ENCODE measurements around the gene NR1D1. TPM values are rescaled to one million over a fixed set of nuclear protein-coding genes. Genes with fewer than 3 reads are reported as not detected.

NR1D1 gene
- total and polyA plus RNA-seq, 2 of the 13 experiments (the other 11 are each of a cell fraction or from before 2014, with no cell fraction given): 2.1 to 2.7 TPM

DNA sequence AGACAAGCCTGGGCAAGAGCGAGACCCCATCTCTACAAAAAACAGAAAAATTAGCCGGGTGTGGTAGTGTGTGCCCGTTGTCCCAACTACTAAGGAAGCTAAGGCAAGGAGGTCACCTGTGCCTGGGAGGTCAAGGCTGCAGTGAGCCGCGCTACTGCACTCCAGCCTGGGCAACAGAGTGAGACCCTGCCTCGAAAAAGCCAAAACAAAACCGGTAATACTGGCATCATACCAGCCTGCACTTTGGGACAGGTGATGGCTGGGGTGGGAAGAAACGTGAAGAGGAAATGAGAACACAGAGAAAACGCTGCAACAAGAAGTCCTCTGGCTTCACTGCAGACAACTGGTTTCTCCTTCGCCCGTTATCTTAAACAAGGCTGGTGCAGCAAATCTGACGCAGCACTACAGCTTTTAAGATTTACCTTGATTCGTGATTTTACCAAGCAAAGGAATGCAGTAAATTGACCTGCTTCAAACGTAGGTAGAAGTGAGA is 39.2 kb upstream of the NR1D1 start (continued):
- TF ChIP-seq, protein P1, sequence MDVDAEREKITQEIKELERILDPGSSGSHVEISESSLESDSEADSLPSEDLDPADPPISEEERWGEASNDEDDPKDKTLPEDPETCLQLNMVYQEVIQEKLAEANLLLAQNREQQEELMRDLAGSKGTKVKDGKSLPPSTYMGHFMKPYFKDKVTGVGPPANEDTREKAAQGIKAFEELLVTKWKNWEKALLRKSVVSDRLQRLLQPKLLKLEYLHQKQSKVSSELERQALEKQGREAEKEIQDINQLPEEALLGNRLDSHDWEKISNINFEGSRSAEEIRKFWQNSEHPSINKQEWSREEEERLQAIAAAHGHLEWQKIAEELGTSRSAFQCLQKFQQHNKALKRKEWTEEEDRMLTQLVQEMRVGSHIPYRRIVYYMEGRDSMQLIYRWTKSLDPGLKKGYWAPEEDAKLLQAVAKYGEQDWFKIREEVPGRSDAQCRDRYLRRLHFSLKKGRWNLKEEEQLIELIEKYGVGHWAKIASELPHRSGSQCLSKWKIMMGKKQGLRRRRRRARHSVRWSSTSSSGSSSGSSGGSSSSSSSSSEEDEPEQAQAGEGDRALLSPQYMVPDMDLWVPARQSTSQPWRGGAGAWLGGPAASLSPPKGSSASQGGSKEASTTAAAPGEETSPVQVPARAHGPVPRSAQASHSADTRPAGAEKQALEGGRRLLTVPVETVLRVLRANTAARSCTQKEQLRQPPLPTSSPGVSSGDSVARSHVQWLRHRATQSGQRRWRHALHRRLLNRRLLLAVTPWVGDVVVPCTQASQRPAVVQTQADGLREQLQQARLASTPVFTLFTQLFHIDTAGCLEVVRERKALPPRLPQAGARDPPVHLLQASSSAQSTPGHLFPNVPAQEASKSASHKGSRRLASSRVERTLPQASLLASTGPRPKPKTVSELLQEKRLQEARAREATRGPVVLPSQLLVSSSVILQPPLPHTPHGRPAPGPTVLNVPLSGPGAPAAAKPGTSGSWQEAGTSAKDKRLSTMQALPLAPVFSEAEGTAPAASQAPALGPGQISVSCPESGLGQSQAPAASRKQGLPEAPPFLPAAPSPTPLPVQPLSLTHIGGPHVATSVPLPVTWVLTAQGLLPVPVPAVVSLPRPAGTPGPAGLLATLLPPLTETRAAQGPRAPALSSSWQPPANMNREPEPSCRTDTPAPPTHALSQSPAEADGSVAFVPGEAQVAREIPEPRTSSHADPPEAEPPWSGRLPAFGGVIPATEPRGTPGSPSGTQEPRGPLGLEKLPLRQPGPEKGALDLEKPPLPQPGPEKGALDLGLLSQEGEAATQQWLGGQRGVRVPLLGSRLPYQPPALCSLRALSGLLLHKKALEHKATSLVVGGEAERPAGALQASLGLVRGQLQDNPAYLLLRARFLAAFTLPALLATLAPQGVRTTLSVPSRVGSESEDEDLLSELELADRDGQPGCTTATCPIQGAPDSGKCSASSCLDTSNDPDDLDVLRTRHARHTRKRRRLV (CRISPR knock-in tag; IDR thresholded peaks at IDR 0.05): no peak
- peak; percentile 6; the same call in 1 of the 2 replicates for TF ChIP-seq FOXA3 (CRISPR knock-in tag; IDR thresholded peaks at IDR 0.05)
- TF ChIP-seq, protein P2, sequence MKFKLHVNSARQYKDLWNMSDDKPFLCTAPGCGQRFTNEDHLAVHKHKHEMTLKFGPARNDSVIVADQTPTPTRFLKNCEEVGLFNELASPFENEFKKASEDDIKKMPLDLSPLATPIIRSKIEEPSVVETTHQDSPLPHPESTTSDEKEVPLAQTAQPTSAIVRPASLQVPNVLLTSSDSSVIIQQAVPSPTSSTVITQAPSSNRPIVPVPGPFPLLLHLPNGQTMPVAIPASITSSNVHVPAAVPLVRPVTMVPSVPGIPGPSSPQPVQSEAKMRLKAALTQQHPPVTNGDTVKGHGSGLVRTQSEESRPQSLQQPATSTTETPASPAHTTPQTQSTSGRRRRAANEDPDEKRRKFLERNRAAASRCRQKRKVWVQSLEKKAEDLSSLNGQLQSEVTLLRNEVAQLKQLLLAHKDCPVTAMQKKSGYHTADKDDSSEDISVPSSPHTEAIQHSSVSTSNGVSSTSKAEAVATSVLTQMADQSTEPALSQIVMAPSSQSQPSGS (CRISPR knock-in tag; IDR thresholded peaks at IDR 0.05): no peak
- TF ChIP-seq ZMYM3 (CRISPR knock-in tag; IDR thresholded peaks at IDR 0.05): peak; percentile 90
- TF ChIP-seq SRSF4 (IDR thresholded peaks at IDR 0.05; ENCODE audit: low read depth, low read length, poor library complexity, severe bottlenecking): no peak
- TF ChIP-seq ZNF224 (CRISPR knock-in tag; IDR thresholded peaks at IDR 0.05): no peak
- TF ChIP-seq, protein P3, sequence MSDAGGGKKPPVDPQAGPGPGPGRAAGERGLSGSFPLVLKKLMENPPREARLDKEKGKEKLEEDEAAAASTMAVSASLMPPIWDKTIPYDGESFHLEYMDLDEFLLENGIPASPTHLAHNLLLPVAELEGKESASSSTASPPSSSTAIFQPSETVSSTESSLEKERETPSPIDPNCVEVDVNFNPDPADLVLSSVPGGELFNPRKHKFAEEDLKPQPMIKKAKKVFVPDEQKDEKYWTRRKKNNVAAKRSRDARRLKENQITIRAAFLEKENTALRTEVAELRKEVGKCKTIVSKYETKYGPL (CRISPR knock-in tag; IDR thresholded peaks at IDR 0.05): 0 out of 2 replicates have a peak, but pooled peaks have one; percentile 67
- TF ChIP-seq CENPX (CRISPR knock-in tag; IDR thresholded peaks at IDR 0.05): no peak
- no peak for TF ChIP-seq FOXO1 (CRISPR knock-in tag; IDR thresholded peaks at IDR 0.05)
- no peak for TF ChIP-seq MAFK (conservative IDR thresholded peaks at IDR 0.05 in 1 of 2, IDR thresholded peaks at IDR 0.05 in 1 of 2; ENCODE audit: low read length in 2 of 2)
- TF ChIP-seq, protein P4, sequence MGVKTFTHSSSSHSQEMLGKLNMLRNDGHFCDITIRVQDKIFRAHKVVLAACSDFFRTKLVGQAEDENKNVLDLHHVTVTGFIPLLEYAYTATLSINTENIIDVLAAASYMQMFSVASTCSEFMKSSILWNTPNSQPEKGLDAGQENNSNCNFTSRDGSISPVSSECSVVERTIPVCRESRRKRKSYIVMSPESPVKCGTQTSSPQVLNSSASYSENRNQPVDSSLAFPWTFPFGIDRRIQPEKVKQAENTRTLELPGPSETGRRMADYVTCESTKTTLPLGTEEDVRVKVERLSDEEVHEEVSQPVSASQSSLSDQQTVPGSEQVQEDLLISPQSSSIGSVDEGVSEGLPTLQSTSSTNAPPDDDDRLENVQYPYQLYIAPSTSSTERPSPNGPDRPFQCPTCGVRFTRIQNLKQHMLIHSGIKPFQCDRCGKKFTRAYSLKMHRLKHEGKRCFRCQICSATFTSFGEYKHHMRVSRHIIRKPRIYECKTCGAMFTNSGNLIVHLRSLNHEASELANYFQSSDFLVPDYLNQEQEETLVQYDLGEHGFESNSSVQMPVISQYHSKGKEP (CRISPR knock-in tag; IDR thresholded peaks at IDR 0.05): no peak
- no peak for TF ChIP-seq MTF2 (CRISPR knock-in tag; IDR thresholded peaks at IDR 0.05; ENCODE audit: borderline replicate concordance)
